IgD-negative memory B cell (primary cell): ENCODE results near the gene VTI1A. TPM values are rescaled to one million over a fixed set of nuclear protein-coding genes. Genes with fewer than 3 reads are reported as not detected.

Experiments used
- H3K27ac Mint-ChIP-seq, 3 donors: one replicate each; pipeline ENCODE4 v1.8.0; 2020 to 2022; ENCODE audit warnings: mild to moderate bottlenecking in 3 of 3, mixed read lengths in 3 of 3, moderate library complexity in 1 of 3
- H3K27me3 Mint-ChIP-seq: one replicate; pipeline ENCODE4 v1.8.0; 2021; ENCODE audit warnings: mixed read lengths
- H3K36me3 Mint-ChIP-seq: one replicate; pipeline ENCODE4 v1.8.0; 2020; ENCODE audit warnings: mild to moderate bottlenecking, mixed read lengths
- H3K4me1 Mint-ChIP-seq, 3 donors: one replicate each; pipeline ENCODE4 v1.8.0; 2020 to 2022; ENCODE audit warnings: mixed read lengths in 3 of 3, mild to moderate bottlenecking in 1 of 3
- H3K4me3 Mint-ChIP-seq, 4 donors: one replicate each; pipeline ENCODE4 v1.8.0; 2020 to 2022; ENCODE audit warnings: mild to moderate bottlenecking in 4 of 4, mixed read lengths in 4 of 4, moderate library complexity in 3 of 4
- H3K9me3 Mint-ChIP-seq, 3 donors: one replicate each; pipeline ENCODE4 v1.8.0; 2020 to 2021; ENCODE audit warnings: mixed read lengths in 3 of 3, mild to moderate bottlenecking in 1 of 3
- polyA plus RNA-seq: library from polyadenylated mRNA; unstranded; fragments of 300-500 nt; fragmentation: Illumina TruSeq; gene quantifications from one replicate; pipeline ENCODE4 v1.2.3, GENCODE V29; 2021

The VTI1A gene
- polyA plus RNA-seq, 1 donor from 2014 or later = 32.0 TPM

DNA sequence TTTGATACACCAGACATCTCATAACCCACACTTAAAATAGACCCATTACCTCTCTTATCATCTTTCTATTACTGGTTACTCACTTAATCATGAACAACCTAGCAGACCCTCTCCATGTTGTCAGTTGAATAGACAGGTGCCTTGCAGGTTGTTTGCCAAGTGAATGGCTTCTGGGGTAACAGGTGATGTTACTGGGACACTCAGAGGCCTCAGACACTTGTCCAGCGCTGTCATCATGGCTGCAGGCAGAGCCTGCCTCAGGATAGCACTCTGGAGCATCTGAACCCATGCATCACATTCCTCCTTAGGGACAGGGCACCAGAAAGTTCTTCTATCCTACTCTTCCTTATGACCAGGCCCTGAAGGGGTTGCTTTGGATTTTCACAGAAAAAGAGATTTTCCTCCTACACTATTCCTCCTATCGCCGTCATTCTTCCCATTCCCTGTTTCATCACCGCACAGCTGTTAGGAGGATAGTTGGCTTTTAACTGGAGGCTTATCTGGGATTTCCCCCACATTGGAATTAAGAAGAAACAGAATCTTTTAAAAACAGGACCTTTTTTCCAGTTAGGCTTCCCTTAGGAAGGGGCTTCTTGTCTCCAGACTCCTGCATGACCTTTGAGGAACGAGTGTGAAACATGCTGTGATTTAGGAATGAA is 182.1 kb downstream of the VTI1A start:
- Mint-ChIP-seq H3K27ac (no peak overlapping the region), H3K9me3 (no peaks in the 10 kb centered on the region), H3K4me1 (no peaks in the 10 kb centered on the region), H3K36me3 (peaks cover 12% of the 10 kb centered on the region), H3K4me3 (no peak overlapping the region), H3K27me3 (no peaks in the 10 kb centered on the region)

DNA sequence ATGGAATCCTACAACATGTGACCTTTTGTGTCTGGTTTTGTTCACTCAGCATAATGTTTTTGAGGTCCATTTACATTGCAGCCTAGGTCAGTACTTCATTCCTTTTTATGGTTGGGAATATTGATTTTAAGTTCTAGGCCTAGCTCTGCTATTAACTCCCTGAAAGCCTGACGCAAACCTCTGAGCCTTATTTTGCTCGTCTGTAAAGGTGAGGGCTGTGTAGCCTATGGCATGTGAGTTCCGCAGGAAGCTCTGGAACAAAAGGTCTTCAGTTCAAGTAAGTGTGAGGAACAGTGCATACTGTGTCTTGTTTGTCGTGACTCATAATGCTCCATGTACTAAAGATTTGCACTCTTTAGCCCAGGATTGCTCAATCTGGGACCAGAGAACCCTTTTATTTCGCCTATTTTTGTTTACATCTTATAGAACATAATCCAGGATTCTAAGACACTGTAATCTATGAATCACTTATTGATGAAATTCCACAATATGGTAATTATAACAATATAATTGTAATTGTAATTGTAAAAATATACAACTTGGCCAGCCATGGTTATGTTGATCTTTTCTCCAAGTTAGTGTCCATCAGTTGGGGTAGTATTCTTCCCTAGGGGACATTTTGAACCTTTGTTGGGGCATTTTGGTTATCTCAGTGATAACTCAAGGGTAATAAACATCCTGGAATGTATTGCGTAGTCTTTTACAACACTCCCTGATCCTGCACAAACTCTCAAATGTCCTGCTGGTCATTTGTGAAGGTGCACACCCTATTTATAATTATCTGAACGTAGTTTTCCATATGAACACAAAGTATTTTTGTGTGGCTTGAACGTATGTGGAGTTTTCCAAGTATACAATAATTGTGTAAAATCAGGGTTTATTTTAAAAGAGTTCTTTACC is 184.7 kb downstream of the VTI1A start:
- Mint-ChIP-seq H3K36me3 (peaks cover 13% of the 10 kb centered on the region), H3K27me3 (no peaks in the 10 kb centered on the region), H3K9me3 (no peaks in the 10 kb centered on the region), H3K4me3 (no peak overlapping the region), H3K27ac (no peak overlapping the region), H3K4me1 (no peaks in the 10 kb centered on the region)

DNA sequence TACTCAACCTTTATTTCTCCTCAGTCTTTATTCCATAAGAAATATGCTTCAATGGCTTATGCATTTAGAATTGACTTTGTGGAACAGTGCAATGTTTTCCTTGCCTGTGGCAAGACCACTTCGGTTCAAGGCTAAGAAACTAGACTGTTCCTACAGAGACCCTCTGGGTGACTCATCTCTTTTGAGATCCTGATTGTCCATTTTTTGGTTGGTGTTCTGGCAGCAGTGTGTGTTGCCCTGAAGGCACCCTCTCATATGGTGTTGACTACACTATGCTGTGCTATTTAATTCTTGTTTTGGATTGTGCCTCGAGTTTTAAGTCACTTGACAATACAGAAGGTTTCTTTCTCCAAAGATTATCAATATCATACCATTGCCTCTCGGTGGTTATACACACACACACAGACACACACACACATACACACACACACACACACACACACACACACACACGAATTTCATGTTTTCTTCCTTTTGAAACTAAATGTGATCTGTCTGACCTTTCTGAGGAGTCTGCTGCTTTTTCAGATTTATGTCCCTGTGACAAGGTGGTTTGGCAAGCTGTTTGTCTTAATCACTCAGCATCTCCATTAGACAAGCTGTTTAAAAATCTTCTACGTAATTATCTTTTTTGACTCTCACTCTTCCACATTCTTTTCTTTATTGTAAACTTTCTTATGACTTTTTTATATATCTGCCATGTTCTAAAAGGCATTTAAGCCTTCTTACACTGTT is 187.2 kb downstream of the VTI1A start:
- no peak overlapping the region for H3K27ac Mint-ChIP-seq
- no peaks in the 10 kb centered on the region for H3K27me3 Mint-ChIP-seq
- H3K4me3 Mint-ChIP-seq = no peak overlapping the region
- H3K36me3 Mint-ChIP-seq = peaks cover 6% of the 10 kb centered on the region
- no peaks in the 10 kb centered on the region for H3K9me3 Mint-ChIP-seq
- H3K4me1 Mint-ChIP-seq = no peaks in the 10 kb centered on the region

DNA sequence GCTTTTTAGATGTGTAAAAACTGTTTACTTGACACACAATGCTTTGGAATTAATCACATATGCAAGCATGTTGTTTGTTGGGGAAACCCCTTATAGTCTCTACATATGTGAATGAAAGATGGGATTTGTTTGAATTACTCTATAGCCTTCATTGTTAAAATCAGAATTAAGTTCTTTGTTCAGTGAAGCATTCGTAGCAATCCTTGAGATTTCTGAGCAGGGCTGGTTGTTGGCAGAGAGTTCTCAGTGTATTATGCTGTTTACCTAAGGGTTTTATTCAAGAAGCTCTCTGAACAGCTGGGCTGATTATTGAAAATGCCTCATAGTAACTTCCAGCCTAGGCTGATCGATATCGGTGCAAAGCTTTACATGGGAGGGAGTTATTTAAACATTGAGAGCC is 190.9 kb downstream of the VTI1A start:
- H3K9me3 Mint-ChIP-seq = no peaks in the 10 kb centered on the region
- H3K27ac Mint-ChIP-seq = no peak overlapping the region
- peaks cover 4% of the 10 kb centered on the region for H3K36me3 Mint-ChIP-seq
- H3K27me3 Mint-ChIP-seq = no peaks in the 10 kb centered on the region
- no peaks in the 10 kb centered on the region for H3K4me1 Mint-ChIP-seq
- H3K4me3 Mint-ChIP-seq = no peak overlapping the region

DNA sequence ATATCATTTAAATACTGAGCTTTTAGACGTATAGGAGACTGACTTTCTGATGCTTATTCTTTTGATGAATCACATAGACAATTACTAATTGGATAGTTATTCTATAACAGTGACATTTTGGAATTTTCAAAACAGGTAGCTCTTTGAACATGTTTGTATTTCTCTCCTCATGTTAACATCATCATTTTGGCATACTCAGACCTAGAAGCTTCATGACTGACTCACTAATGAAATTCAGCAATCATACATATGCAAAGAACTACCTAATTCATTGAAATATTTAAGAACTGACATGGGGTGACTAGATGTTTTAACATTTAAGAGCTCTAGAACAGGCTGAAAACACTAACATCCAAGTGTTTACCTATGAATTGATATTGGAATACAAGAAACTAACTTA is 192.3 kb downstream of the VTI1A start:
- Mint-ChIP-seq H3K27me3 (no peaks in the 10 kb centered on the region), H3K27ac (no peak overlapping the region), H3K9me3 (no peaks in the 10 kb centered on the region), H3K36me3 (peaks cover 6% of the 10 kb centered on the region), H3K4me1 (no peaks in the 10 kb centered on the region), H3K4me3 (no peak overlapping the region)

DNA sequence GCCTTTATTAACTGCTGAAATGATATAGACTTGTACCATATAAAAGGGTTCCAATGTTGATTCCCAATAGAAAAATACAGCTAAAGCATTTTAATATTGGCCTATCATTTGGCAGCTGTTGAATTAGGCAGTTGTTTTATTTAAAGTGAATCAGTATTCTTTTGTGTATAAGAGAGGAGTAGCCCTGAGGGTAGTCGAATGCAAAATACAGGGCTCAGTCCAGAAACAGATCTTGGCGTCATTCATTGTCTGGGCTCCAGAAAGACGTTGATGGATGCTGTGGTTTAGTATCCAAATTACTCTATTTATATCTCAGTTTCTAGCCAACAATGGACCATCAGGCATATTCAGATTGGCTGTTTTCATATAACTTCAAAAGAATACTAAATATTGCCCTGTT is 193.6 kb downstream of the VTI1A start:
- H3K27me3 Mint-ChIP-seq = no peaks in the 10 kb centered on the region
- H3K9me3 Mint-ChIP-seq = no peaks in the 10 kb centered on the region
- H3K36me3 Mint-ChIP-seq = peaks cover 4% of the 10 kb centered on the region
- H3K27ac Mint-ChIP-seq = no peak overlapping the region
- H3K4me1 Mint-ChIP-seq = no peaks in the 10 kb centered on the region
- no peak overlapping the region for H3K4me3 Mint-ChIP-seq

DNA sequence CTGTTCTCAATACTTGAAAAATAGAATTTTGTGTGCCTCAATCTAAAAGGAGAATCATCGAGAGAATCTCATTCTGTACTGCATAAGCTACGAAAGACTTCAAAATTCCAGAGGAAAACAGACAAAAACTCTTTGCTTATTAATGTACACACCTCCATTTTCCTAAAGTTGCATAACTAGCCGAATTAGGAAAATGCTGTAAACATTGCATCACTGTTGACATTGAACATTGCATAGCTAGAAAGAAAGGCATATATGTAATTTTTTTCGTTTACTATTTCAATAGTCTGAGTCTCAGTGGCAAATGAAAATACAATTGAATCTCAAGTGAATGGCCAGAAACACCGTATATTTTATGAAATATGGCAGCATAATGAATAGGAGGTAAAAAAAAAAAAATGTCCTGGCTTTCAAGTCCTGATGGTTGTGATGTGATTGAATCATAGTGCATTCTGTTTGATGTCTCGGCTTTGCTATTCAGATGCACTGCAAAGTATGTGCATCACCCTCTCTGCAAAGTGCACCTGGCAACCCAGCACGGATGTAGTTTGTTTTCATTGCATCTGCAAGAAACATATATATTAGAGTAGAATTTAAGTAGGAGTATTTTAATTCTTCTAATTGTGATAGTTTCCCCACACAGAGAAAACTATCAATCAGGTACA is 196.7 kb downstream of the VTI1A start:
- H3K27me3 Mint-ChIP-seq = no peaks in the 10 kb centered on the region

DNA sequence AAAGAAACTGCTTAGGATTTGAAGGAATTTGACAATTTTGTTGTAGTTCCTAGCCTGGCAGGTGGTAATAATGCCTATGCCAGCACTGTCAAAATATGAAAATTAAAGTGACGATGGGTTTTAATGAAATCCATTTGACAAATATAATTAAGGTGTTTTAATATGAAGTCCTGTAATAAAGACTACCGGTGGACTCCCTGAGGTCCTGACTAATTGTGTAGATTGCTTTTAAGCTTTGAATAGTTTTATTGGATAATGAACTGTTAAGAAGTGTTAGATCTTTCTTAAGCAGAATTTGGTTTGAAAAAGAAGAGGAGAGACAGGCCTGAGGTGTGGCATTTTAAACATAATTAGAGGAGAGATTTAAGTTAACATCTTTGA is 197.2 kb downstream of the VTI1A start:
- Mint-ChIP-seq H3K4me3 (no peak overlapping the region), H3K36me3 (peaks cover 4% of the 10 kb centered on the region), H3K4me1 (no peaks in the 10 kb centered on the region), H3K27me3 (no peaks in the 10 kb centered on the region), H3K27ac (no peak overlapping the region), H3K9me3 (no peaks in the 10 kb centered on the region)

More for the DNA sequence above, 196.7 kb downstream of the VTI1A start:
- Mint-ChIP-seq H3K4me3 (no peak overlapping the region), H3K36me3 (peaks cover 4% of the 10 kb centered on the region), H3K4me1 (no peaks in the 10 kb centered on the region), H3K27ac (no peak overlapping the region), H3K9me3 (no peaks in the 10 kb centered on the region)

DNA sequence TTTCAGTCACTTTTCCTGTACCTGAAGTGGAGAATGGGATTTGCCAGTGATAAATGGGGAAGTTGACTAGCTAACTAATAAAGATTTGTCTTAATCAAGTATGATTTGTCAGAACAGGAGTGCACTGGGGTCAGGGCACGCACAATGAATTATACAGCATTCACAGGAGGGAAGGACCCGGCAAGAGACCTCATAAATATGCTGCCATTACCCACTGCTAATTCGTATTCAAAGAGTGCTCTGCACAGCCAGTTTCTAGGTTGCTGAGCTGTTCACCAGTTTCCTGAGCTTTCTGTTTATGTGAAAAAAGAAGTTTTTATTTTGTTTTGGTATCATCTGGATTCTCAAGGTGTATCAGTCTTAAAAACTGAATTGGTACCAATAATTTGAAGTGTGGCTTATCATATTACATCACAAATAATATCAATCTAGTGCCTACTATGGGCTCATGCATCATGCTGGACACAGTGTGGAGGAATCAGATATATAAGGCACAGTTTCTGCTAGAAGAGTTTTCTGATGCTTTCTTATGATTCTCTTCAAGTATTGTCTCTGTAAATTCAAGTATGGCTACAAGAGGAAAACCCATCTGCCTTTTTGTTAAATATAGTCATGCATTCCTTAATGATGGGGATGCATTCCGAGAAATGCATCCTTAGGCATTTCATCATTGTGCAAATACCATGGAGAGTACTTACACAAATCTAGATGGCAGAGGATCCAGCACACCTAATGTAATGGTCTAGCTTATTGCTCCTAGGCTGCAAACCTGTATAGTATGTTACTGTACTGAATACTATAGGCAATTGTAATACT is 202.2 kb downstream of the VTI1A start:
- no peaks in the 10 kb centered on the region for H3K27me3 Mint-ChIP-seq
- H3K9me3 Mint-ChIP-seq = no peaks in the 10 kb centered on the region
- no peak overlapping the region for H3K4me3 Mint-ChIP-seq
- no peaks in the 10 kb centered on the region for H3K4me1 Mint-ChIP-seq
- peaks cover 3% of the 10 kb centered on the region for H3K36me3 Mint-ChIP-seq
- H3K27ac Mint-ChIP-seq = no peak overlapping the region

DNA sequence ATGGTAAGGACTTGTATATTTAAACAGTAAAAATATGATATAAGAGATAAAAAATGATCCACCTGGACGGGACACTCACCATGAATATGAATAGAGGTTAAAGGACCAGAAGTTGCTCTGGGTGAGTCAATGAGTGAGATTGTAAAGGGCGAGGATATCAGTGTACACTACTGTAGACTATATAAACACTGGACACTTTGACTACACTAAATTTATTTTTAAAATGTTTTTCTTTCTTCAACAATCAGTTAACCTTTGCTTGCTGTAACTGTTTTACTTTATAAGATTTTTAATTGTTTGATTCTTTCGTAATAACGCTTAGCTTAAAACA is 202.8 kb downstream of the VTI1A start:
- no peak overlapping the region for H3K27ac Mint-ChIP-seq
- H3K27me3 Mint-ChIP-seq = no peaks in the 10 kb centered on the region
- no peak overlapping the region for H3K4me3 Mint-ChIP-seq
- H3K4me1 Mint-ChIP-seq = no peaks in the 10 kb centered on the region
- H3K9me3 Mint-ChIP-seq = no peaks in the 10 kb centered on the region
- H3K36me3 Mint-ChIP-seq = peaks cover 5% of the 10 kb centered on the region

DNA sequence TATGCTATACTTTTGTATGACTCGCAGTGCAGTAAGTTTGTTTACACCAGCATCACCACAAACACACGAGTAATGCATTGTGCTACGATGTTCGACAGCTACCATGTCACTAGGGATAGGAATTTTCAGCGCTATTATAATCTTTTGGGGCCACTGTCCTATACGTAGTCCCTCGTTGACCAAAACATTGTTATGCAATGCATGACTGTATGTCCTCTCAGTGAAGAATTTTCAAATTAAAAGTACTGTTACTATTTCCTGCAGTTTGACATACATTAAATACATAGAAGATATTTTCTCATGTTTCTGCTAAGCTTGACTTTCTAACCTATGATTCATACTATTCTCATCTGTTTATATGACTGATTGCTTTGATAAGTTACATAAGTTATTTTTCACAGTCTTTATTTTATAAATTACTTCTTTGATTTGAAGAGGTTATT is 203.6 kb downstream of the VTI1A start:
- Mint-ChIP-seq H3K36me3 (peaks cover 8% of the 10 kb centered on the region), H3K4me1 (peaks cover 0 to 1% (median 0%) of the 10 kb centered on the region in 3 donors), H3K4me3 (no peak overlapping the region), H3K27me3 (no peaks in the 10 kb centered on the region), H3K27ac (no peak overlapping the region), H3K9me3 (no peaks in the 10 kb centered on the region)

DNA sequence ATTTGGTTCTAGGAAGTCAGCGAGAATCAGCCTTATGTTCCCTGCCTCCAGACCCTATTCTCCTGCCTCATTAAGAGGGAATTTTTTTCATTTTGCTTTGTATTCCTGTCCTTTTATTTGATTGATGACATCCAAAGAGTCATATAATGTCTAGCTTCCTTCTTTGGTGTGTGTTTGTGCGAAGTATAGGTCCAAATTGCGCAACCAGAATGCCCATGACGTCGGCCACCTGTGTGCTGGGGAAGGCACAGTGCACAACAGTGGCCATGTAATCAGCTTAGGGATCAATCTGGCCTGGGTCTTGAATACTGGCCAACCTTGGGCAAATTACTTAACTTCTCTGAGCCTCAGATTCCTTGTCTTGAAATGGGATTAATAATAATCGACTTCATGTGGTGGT is 206.2 kb downstream of the VTI1A start:
- peaks cover 0 to 1% (median 0%) of the 10 kb centered on the region in 3 donors for H3K4me1 Mint-ChIP-seq
- no peaks in the 10 kb centered on the region for H3K9me3 Mint-ChIP-seq
- H3K4me3 Mint-ChIP-seq = no peak overlapping the region
- peaks cover 10% of the 10 kb centered on the region for H3K36me3 Mint-ChIP-seq
- H3K27me3 Mint-ChIP-seq = no peaks in the 10 kb centered on the region
- no peak overlapping the region for H3K27ac Mint-ChIP-seq

DNA sequence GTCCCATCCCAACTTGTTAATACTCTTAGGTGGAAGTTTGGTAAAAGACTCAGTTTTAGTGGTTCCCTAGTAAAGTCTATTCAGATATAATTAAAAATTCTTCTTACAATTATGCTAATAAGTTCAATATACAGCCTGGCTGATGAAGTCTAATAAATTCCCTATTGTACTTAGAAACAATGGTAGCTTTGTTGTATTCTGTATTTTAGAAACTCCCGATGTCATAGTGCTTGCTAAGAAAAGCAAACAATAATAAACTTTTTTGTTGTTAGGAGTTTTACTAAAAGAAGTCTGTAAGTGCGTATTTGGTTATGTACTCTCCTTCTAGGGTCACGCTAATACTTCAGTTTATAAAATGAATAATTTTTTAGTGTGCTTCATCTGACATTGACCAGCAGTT is 206.8 kb downstream of the VTI1A start:
- Mint-ChIP-seq H3K27ac (no peak overlapping the region), H3K4me1 (peaks cover 0 to 1% (median 0%) of the 10 kb centered on the region in 3 donors), H3K9me3 (no peaks in the 10 kb centered on the region), H3K4me3 (no peak overlapping the region), H3K36me3 (peaks cover 12% of the 10 kb centered on the region), H3K27me3 (no peaks in the 10 kb centered on the region)

DNA sequence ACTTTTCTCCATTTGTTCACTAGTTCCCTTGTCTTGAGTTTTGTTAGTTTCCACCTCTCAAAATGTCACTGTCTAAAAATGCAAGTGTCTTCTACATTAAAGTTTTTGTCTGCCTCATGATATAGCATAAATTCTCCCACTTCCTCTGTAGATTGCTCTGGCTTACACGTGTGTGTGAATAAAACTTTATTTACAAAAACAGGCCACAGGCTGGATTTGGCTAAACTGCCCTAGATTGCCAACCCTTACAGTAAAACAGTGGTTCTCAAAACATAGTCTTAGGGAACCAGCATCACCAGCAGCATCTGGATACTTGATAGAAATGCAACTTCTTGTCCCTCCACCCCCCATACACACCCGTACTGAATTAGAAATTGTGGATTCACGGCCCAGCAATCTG is 207.8 kb downstream of the VTI1A start:
- H3K27me3 Mint-ChIP-seq = no peaks in the 10 kb centered on the region
- H3K36me3 Mint-ChIP-seq = peaks cover 13% of the 10 kb centered on the region
- no peak overlapping the region for H3K27ac Mint-ChIP-seq
- no peaks in the 10 kb centered on the region for H3K9me3 Mint-ChIP-seq
- no peak overlapping the region for H3K4me3 Mint-ChIP-seq
- peaks cover 0 to 1% (median 0%) of the 10 kb centered on the region in 3 donors for H3K4me1 Mint-ChIP-seq
